Measurements from ENCODE around the gene LY6G5C. TPM values are rescaled to one million over a fixed set of nuclear protein-coding genes. Genes with fewer than 3 reads are reported as not detected.

Gene LY6G5C
- total RNA-seq, 2 donors from 2014 or later = 1.2 to 4.9 TPM

- no peaks in the 10 kb centered on the region for H3K9me3 ChIP-seq
- H3K36me3 ChIP-seq = no peaks in the 10 kb centered on the region
- DNase-seq (ENCODE audit: low spot score) = no peak
- TF ChIP-seq CTCF (IDR thresholded peaks at IDR 0.05) = no peak
- H3K27ac ChIP-seq = no peak within 1 kb of the TSS
- no peak within 1 kb of the TSS for H3K4me3 ChIP-seq
- peaks cover 0 to 8% of the 10 kb centered on the region in 2 donors for H3K4me1 ChIP-seq
- H3K27me3 ChIP-seq = no peaks in the 10 kb centered on the region
Observed at GRCh38 chr6:31706599-31706998, 25.7 kb upstream of the LY6G5C start, which contains the start of gene LY6G6F. Gene LY6G6F (plus strand): TSS chr6:31706866. CDS start chr6:31706907, 41 bp downstream.

GRCh38 chr6:31705931-31706330 is 25.1 kb upstream of the LY6G5C start:
- Histone ChIP-seq H3K9me3 (no peaks in the 10 kb centered on the region), H3K27ac (no peak overlapping the region), H3K36me3 (no peaks in the 10 kb centered on the region), H3K27me3 (no peaks in the 10 kb centered on the region), H3K4me3 (no peak overlapping the region), H3K4me1 (peaks cover 0 to 15% of the 10 kb centered on the region in 2 donors)
- no peak for DNase-seq (ENCODE audit: low spot score)
- no peak for TF ChIP-seq CTCF (IDR thresholded peaks at IDR 0.05)

- peak within 1 kb of the TSS; percentile 78 to 82 for H3K4me3 ChIP-seq
- no peaks in the 10 kb centered on the region for H3K9me3 ChIP-seq
- H3K36me3 ChIP-seq = peaks cover 21% of the 10 kb centered on the region
- H3K4me1 ChIP-seq = peaks cover 0 to 18% of the 10 kb centered on the region in 2 donors
- H3K27ac ChIP-seq = peak within 1 kb of the TSS; percentile 97 to 98
- DNase-seq (ENCODE audit: low spot score) = peak; percentile 99
- no peaks in the 10 kb centered on the region for H3K27me3 ChIP-seq
- peak in 1 of 2 donors; percentile 30 for TF ChIP-seq CTCF (IDR thresholded peaks at IDR 0.05)
Observed at GRCh38 chr6:31702819-31703716, 22.2 kb upstream of the LY6G5C start, which contains the start of gene ABHD16A. Gene ABHD16A (minus strand): TSS chr6:31703324. CDS start chr6:31703281, 43 bp downstream.

GRCh38 chr6:31702405-31702818 is 21.5 kb upstream of the LY6G5C start:
- Histone ChIP-seq H3K27me3 (no peaks in the 10 kb centered on the region), H3K27ac (peak overlapping the region; percentile 97 to 98), H3K9me3 (no peaks in the 10 kb centered on the region), H3K4me1 (peaks cover 0 to 22% of the 10 kb centered on the region in 2 donors), H3K4me3 (peak overlapping the region; percentile 78 to 82), H3K36me3 (peaks cover 24% of the 10 kb centered on the region)
- DNase-seq (ENCODE audit: low spot score) = no peak
- TF ChIP-seq CTCF (IDR thresholded peaks at IDR 0.05) = no peak

GRCh38 chr6:31701666-31702404 is 21.0 kb upstream of the LY6G5C start:
- Histone ChIP-seq H3K27me3 (no peaks in the 10 kb centered on the region), H3K9me3 (no peaks in the 10 kb centered on the region), H3K27ac (peak overlapping the region; percentile 97 to 98), H3K36me3 (peaks cover 30% of the 10 kb centered on the region), H3K4me3 (peak overlapping the region; percentile 78 to 82), H3K4me1 (peaks cover 0 to 22% of the 10 kb centered on the region in 2 donors)
- no peak for TF ChIP-seq CTCF (IDR thresholded peaks at IDR 0.05)
- no peak for DNase-seq (ENCODE audit: low spot score)

Data from right atrium auricular region (tissue), 2 donors.